ENCODE data around the gene FAM151A. TPM values are rescaled to one million over a fixed set of nuclear protein-coding genes. Genes with fewer than 3 reads are reported as not detected.

The FAM151A gene
- total RNA-seq, 1 donor from 2014 or later = not detected

DNA sequence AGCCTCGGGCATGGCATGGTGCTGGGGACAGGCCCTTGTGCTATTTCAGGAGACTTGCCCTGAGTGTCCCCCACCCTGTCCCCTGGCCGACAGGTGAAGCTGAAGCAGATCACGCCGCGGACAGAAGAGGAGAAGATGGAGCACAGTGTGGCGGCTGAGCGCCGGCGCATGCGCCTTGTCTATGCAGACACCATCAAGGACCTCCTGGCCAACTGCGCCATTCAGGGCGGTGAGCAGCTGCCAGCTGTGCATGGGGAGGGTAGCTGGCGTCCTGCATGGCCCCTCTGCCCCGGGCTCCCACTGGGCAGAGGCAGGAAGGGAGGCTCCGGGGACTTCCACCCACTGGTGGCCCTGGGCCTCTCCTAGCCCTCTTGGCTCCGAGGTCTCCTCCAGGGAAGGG, 28.9 kb downstream of the FAM151A start:
- TF ChIP-seq, protein P1, sequence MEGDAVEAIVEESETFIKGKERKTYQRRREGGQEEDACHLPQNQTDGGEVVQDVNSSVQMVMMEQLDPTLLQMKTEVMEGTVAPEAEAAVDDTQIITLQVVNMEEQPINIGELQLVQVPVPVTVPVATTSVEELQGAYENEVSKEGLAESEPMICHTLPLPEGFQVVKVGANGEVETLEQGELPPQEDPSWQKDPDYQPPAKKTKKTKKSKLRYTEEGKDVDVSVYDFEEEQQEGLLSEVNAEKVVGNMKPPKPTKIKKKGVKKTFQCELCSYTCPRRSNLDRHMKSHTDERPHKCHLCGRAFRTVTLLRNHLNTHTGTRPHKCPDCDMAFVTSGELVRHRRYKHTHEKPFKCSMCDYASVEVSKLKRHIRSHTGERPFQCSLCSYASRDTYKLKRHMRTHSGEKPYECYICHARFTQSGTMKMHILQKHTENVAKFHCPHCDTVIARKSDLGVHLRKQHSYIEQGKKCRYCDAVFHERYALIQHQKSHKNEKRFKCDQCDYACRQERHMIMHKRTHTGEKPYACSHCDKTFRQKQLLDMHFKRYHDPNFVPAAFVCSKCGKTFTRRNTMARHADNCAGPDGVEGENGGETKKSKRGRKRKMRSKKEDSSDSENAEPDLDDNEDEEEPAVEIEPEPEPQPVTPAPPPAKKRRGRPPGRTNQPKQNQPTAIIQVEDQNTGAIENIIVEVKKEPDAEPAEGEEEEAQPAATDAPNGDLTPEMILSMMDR (IDR thresholded peaks at IDR 0.05) = no peak
- H3K9me3 Mint-ChIP-seq (ENCODE audit: unreplicated experiment) = no peaks in the 10 kb centered on the region
- no peak overlapping the region for H3K27ac Mint-ChIP-seq (ENCODE audit: unreplicated experiment)
- DNase-seq (ENCODE audit: extremely low spot score, unreplicated experiment) = no peak
- no peaks in the 10 kb centered on the region for H3K4me1 Mint-ChIP-seq (ENCODE audit: unreplicated experiment)
- no peaks in the 10 kb centered on the region for H3K27me3 Mint-ChIP-seq (ENCODE audit: unreplicated experiment)
- H3K4me3 Mint-ChIP-seq (ENCODE audit: unreplicated experiment) = no peak overlapping the region
- H3K36me3 Mint-ChIP-seq (ENCODE audit: unreplicated experiment) = no peaks in the 10 kb centered on the region

DNA sequence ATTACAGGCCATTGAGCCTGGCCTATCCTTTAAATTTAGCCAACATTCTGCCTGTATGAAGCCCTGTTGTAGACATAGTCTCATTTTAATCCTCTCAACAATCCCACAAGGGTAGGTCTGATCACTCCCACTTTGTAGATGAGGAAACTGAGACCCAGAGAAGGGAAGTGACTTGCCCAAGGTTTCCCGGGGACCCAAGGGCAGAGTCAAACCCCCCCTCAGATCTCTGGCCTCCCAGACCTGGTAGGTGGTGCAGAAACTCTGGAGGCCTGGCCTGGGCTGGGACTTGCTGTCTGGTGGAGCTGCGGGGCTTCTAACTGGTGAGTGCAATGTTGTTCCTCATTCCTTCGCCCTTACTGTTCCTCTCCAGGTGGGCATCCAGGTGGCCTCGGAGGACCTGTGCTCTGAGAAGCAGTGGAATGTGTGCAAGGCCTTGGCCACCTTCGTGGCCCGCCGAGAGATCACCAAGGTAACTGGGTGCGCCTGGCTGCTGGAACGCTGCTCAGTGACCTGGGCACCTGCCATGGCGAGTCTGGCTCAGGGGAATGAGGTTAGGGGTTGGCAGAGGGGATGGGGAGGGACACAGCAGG, 29.7 kb downstream of the FAM151A start:
- no peaks in the 10 kb centered on the region for H3K36me3 Mint-ChIP-seq (ENCODE audit: unreplicated experiment)
- no peak overlapping the region for H3K27ac Mint-ChIP-seq (ENCODE audit: unreplicated experiment)
- H3K4me1 Mint-ChIP-seq (ENCODE audit: unreplicated experiment) = no peaks in the 10 kb centered on the region
- DNase-seq (ENCODE audit: extremely low spot score, unreplicated experiment) = no peak
- no peak overlapping the region for H3K4me3 Mint-ChIP-seq (ENCODE audit: unreplicated experiment)
- TF ChIP-seq, protein P1 (IDR thresholded peaks at IDR 0.05) = no peak
- H3K27me3 Mint-ChIP-seq (ENCODE audit: unreplicated experiment) = no peaks in the 10 kb centered on the region
- no peaks in the 10 kb centered on the region for H3K9me3 Mint-ChIP-seq (ENCODE audit: unreplicated experiment)

DNA sequence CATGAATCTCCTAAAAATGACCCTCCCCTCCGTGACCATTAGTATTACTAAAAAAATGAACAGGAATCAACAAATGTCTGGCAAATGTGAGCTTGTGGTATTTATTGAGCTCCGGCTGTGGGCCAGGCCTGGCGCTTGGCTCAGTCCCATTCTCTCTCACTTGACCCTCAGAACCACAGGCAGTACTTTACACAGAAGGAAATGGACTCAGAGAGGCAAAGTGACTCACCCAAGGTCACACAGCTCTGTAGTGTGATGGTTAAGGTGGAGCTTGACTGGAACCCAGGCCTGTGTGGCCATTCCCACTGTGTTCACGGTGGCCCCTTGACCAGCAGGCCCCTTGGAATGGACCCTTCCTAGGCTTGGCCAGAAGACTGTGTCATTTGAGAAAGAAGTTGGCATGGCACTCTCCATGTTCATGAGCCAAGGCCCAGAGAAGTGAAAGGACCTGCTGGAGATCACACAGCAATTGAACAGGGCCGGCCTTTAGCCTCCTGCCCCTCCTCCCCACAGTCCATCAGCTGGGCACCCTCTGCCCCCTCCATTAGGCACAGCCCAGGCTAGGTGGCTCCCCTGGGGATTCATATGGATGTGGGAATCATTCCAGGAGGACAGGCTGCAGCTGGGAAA, 32.1 kb downstream of the FAM151A start:
- Mint-ChIP-seq H3K27ac (ENCODE audit: unreplicated experiment) (no peak overlapping the region), H3K4me3 (ENCODE audit: unreplicated experiment) (no peak overlapping the region), H3K4me1 (ENCODE audit: unreplicated experiment) (no peaks in the 10 kb centered on the region), H3K9me3 (ENCODE audit: unreplicated experiment) (no peaks in the 10 kb centered on the region), H3K36me3 (ENCODE audit: unreplicated experiment) (no peaks in the 10 kb centered on the region), H3K27me3 (ENCODE audit: unreplicated experiment) (no peaks in the 10 kb centered on the region)
- DNase-seq (ENCODE audit: extremely low spot score, unreplicated experiment) = no peak
- TF ChIP-seq, protein P1 (IDR thresholded peaks at IDR 0.05) = no peak

DNA sequence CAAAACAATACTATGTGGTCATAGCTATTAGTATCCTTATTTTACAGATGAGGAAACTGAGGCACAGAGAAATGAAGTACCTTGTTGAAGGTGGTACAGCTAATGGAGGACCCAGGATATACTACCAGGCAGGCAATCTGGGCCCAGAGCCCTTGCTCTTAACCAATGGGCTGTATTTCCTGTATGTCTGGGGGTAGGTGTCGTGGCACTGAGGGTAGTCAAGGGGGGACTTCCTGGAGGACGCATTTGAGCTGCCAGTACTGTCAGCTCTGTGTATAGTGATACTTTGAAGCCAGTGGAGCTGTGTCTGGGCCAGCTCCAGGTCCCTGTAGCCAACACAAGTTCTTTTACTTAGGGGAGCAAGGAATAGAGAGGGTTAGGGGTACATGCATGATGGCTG, 34.9 kb downstream of the FAM151A start:
- Mint-ChIP-seq H3K9me3 (ENCODE audit: unreplicated experiment) (no peaks in the 10 kb centered on the region), H3K4me3 (ENCODE audit: unreplicated experiment) (no peak overlapping the region), H3K36me3 (ENCODE audit: unreplicated experiment) (no peaks in the 10 kb centered on the region), H3K27me3 (ENCODE audit: unreplicated experiment) (no peaks in the 10 kb centered on the region), H3K4me1 (ENCODE audit: unreplicated experiment) (no peaks in the 10 kb centered on the region), H3K27ac (ENCODE audit: unreplicated experiment) (no peak overlapping the region)
- DNase-seq (ENCODE audit: extremely low spot score, unreplicated experiment) = no peak
- TF ChIP-seq, protein P1 (IDR thresholded peaks at IDR 0.05) = no peak

DNA sequence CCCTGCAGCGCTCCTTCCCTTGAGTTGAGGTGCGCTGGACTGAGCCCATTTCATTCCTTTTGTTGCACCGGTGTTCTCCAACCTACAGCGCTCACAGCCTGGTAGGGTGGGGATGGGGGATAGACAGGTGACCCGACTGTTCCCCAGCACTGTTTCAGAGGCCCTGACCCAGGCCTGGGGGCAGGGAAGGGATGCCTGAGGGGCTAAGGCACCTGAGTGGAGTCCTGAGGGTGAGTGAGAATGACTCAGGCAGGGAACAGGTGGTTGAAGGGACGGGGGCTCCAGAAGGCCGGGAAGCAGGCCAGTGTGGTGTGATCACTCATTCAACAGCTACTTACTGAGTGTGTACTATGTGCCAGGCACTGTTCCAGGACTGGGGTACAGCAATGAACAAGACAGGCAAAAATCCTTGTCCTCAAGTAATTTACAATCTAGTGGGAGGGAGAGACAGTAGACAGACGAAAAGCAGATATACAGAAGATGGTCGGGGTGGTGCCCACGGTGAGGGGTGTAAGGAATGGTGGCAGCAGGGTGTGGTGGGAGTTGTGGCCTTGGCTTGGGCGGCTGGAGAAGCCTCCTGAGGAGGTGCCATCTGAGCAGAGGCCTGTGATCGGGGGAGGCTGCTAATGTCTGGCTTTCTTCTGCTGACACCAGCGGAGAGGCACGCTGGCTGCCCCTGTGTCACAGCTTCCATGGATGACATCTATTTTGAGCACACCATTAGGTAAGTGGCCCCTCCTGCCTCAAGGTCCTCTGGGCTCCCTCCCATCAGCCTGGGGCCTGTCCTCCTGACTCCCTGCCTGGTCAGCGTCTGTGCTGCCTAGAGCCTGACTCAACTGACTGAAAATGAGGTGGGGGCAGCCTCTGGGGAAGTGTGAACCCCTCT, 37.9 kb downstream of the FAM151A start:
- H3K4me3 Mint-ChIP-seq (ENCODE audit: unreplicated experiment) = no peak overlapping the region
- no peaks in the 10 kb centered on the region for H3K4me1 Mint-ChIP-seq (ENCODE audit: unreplicated experiment)
- DNase-seq (ENCODE audit: extremely low spot score, unreplicated experiment) = no peak
- no peaks in the 10 kb centered on the region for H3K36me3 Mint-ChIP-seq (ENCODE audit: unreplicated experiment)
- H3K9me3 Mint-ChIP-seq (ENCODE audit: unreplicated experiment) = no peaks in the 10 kb centered on the region
- H3K27me3 Mint-ChIP-seq (ENCODE audit: unreplicated experiment) = no peaks in the 10 kb centered on the region
- TF ChIP-seq, protein P1 (IDR thresholded peaks at IDR 0.05) = no peak
- H3K27ac Mint-ChIP-seq (ENCODE audit: unreplicated experiment) = no peak overlapping the region

All from osteocyte (in vitro differentiated cells).